ENCODE results near the gene UCP1.
"Not testable (repeated sequence)": the region's sequence is repeated elsewhere in the genome, so short reads cannot be mapped to it uniquely, and the experiment has no call there.

The UCP1 gene

DNA sequence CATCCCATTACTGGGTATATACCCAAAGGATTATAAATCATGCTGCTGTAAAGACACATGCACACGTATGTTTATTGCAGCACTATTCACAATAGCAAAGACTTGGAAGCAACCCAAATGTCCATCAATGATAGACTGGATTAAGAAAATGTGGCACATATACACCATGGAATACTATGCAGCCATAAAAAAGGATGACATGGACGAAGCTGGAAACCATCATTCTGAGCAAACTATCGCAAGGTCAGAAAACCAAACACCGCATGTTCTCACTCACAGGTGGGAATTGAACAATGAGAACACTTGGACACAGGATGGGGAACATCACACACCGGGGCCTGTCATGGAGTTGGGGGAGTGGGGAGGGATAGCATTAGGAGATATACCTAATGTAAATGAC lies 55.0 kb downstream of the UCP1 start:
- not testable (repeated sequence) for ATAC-seq
